Left lung (tissue), 10 donors: ENCODE measurements around the gene DPH7. TPM values are rescaled to one million over a fixed set of nuclear protein-coding genes. Genes with fewer than 3 reads are reported as not detected.
A peak's percentile ranks its signal among the peaks of the same experiment; 100 is the strongest.

Experiments
- ATAC-seq: fragments of 200-7000 bp; cut with Tn5 transposase; one replicate; pipeline ENCODE4 v1.9.1; 2020; ENCODE audit warnings: moderate library complexity
- DNase-seq, 4 donors: peaks; one replicate each; pipeline ENCODE4 v3.0.0-alpha.2; 2013 to 2020
- H3K27ac ChIP-seq, 2 donors: fragments of 200-600 bp; sonication (generic) in 1 of 2; one replicate each; pipeline versions ENCODE4 v1.5.0 to v1.8.0; 2020 to 2021
- H3K27me3 ChIP-seq, 2 donors: fragments of 200-600 bp; sonication (generic) in 1 of 2; one replicate each; pipeline versions ENCODE4 v1.5.0 to v1.8.0; 2020 to 2021
- H3K36me3 ChIP-seq, 2 donors: fragments of 200-600 bp; sonication (generic) in 1 of 2; one replicate each; pipeline versions ENCODE4 v1.5.0 to v1.8.0; 2020 to 2021
- H3K4me1 ChIP-seq, 2 donors: fragments of 200-600 bp; one replicate each; pipeline ENCODE4 v1.8.0; 2021
- H3K4me3 ChIP-seq, 2 donors: fragments of 200-600 bp; sonication (generic) in 1 of 2; one replicate each; pipeline versions ENCODE4 v1.5.0 to v1.8.0; 2020 to 2021; ENCODE audit warnings: mild to moderate bottlenecking in 1 of 2
- H3K9me3 ChIP-seq, 2 donors: fragments of 200-600 bp; sonication (generic) in 1 of 2; one replicate each; pipeline versions ENCODE4 v1.5.0 to v1.8.0; 2020 to 2021
- intact Hi-C, 2 donors: fragments of 100-400 bp; cut with DNase I; formaldehyde crosslinking; loops; one replicate each; pipeline versions ENCODE4 v1.11.2 to v1.14.2; 2022
- polyA plus RNA-seq, 6 donors: library from polyadenylated mRNA; unstranded; fragments of 120-200 nt; gene quantifications; one replicate each; pipeline ENCODE4 v1.2.1, GENCODE V29; 2013; ENCODE audit not compliant: insufficient read length in 6 of 6
- total RNA-seq, 2 donors: library from RNA; stranded (reverse); fragmentation: NEBNext Ultra II Directional; extraction: Animal tissue kit (Norgen Biotek cat#: 25700); gene quantifications; one replicate each; pipeline ENCODE4 v1.2.1, GENCODE V29; 2021
- TF ChIP-seq, protein P1 (sequence below), 2 donors: fragments of 200-600 bp; sonication (generic) in 1 of 2; IDR thresholded peaks; one replicate each; pipeline versions ENCODE4 v1.5.0 to v1.8.0; 2021; ENCODE audit warnings: antibody characterized with exemption in 2 of 2
- donor health status: DM: no; HTN: yes; CAD: no.
- donor health status: DM: no; HTN: no; CAD: no.

The DPH7 gene
- total and polyA plus RNA-seq, 8 donors = 25.6 to 69.2 (median 51.7) TPM

DNA sequence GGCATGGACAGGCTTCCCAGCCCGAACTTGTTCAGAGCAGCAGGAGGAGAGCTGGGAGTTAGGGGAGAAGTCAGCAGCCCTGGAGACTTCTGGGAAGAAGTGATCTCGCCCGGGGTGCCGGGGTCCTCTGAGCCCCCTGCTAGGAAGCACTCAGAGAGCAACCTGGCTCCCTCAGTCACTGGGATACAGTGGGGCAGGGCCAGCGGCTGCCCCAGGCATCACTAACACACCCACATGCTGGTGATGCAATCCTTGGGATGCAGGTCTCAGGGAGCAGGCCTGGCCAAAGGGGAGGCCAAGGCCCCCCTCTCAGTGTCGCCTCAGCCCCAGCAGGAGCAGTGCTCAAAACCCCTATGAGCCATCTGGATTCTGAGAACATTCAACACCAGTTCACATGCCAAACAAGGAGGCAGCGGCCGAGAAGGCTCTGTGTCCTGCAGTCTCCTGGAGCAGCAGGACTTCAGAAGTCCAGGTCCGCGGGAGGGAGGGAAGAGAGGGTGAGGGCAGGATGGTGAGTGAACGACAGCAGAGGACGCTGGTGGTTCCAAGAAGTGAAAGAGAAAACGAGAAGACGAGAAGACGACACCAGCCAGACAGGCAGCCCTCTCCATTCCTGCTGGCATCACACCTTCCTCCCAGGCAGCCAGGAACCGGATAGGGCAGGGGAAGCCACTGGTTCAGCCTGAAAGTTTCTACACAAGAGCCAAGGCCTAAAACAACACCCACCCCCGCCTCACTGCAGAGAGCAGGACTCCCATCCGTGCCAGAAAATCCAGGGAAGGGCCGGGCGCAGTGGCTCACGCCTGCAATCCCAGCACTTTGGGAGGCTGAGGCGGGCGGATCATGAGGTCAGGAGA, 30.8 kb downstream of the DPH7 start:
- no peaks in the 10 kb centered on the region for H3K36me3 ChIP-seq
- no peaks in the 10 kb centered on the region for H3K9me3 ChIP-seq
- peaks cover 0 to 18% of the 10 kb centered on the region in 2 donors for H3K4me1 ChIP-seq
- H3K27me3 ChIP-seq = no peaks in the 10 kb centered on the region
- no peak for DNase-seq
- intact Hi-C loops = no loop called here
- H3K27ac ChIP-seq = no peak overlapping the region
- TF ChIP-seq, protein P1, sequence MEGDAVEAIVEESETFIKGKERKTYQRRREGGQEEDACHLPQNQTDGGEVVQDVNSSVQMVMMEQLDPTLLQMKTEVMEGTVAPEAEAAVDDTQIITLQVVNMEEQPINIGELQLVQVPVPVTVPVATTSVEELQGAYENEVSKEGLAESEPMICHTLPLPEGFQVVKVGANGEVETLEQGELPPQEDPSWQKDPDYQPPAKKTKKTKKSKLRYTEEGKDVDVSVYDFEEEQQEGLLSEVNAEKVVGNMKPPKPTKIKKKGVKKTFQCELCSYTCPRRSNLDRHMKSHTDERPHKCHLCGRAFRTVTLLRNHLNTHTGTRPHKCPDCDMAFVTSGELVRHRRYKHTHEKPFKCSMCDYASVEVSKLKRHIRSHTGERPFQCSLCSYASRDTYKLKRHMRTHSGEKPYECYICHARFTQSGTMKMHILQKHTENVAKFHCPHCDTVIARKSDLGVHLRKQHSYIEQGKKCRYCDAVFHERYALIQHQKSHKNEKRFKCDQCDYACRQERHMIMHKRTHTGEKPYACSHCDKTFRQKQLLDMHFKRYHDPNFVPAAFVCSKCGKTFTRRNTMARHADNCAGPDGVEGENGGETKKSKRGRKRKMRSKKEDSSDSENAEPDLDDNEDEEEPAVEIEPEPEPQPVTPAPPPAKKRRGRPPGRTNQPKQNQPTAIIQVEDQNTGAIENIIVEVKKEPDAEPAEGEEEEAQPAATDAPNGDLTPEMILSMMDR (IDR thresholded peaks at IDR 0.05) = no peak
- no peak overlapping the region for H3K4me3 ChIP-seq
- no peak for ATAC-seq

DNA sequence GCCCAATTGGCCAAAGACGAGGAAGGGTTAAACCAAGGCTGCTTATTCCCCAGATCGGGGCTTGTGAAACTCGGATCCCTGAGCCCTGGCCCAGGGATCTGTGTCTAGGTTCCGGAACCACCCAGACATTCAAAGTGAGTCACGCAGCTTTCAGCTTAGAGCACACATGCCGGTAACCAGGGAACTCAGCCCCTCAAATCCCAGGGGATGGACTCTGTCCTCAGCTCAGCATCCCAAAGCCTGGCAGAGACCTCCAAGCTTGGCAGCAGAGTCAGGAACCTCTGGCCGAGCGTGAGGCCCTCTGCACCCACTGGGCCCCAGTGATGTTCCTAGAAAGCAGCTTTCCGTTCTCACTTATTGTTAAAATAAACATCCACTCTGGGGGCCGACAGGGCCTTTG, 33.6 kb downstream of the DPH7 start:
- Histone ChIP-seq H3K36me3 (peaks cover 0 to 6% of the 10 kb centered on the region in 2 donors), H3K4me1 (peaks cover 0 to 7% of the 10 kb centered on the region in 2 donors), H3K27ac (no peak overlapping the region), H3K9me3 (no peaks in the 10 kb centered on the region), H3K27me3 (no peaks in the 10 kb centered on the region), H3K4me3 (no peak overlapping the region)
- ATAC-seq = no peak
- no peak for DNase-seq
- intact Hi-C loops = no loop called here
- TF ChIP-seq, protein P1 (IDR thresholded peaks at IDR 0.05) = no peak

DNA sequence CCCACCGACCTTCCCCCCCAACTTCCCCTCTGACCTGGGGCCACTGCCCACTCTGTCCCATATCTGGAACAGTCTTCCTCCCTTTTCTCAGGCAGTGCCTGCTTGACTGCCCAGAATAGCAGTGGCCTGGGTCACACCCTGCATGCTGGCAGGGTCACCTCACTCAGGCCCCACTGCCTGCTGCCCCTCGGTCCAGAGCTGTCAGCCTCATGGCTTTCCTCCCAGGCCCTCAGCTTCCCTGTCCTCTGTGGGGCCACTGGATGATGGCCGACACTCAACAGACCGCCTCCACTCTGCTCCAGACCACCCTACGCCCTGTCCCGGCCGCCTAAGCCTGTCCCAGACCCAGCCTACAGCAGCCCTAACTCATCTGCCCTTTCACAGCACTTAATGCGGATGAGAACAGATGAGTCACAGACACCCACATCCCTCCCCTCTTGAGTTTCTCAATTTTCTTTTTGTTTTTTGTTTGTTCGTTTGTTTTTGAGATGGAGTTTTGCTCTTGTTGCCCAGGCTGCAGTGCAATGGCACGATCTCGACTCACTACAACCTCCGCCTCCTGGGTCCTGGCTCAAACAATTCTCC, 34.5 kb downstream of the DPH7 start:
- H3K9me3 ChIP-seq = no peaks in the 10 kb centered on the region
- TF ChIP-seq, protein P1 (IDR thresholded peaks at IDR 0.05) = no peak
- peaks cover 0 to 6% of the 10 kb centered on the region in 2 donors for H3K36me3 ChIP-seq
- ATAC-seq = peak; percentile 10
- intact Hi-C loops = no loop called here
- H3K4me1 ChIP-seq = no peaks in the 10 kb centered on the region
- H3K4me3 ChIP-seq = no peak overlapping the region
- DNase-seq = no peak
- no peak overlapping the region for H3K27ac ChIP-seq
- H3K27me3 ChIP-seq = no peaks in the 10 kb centered on the region

DNA sequence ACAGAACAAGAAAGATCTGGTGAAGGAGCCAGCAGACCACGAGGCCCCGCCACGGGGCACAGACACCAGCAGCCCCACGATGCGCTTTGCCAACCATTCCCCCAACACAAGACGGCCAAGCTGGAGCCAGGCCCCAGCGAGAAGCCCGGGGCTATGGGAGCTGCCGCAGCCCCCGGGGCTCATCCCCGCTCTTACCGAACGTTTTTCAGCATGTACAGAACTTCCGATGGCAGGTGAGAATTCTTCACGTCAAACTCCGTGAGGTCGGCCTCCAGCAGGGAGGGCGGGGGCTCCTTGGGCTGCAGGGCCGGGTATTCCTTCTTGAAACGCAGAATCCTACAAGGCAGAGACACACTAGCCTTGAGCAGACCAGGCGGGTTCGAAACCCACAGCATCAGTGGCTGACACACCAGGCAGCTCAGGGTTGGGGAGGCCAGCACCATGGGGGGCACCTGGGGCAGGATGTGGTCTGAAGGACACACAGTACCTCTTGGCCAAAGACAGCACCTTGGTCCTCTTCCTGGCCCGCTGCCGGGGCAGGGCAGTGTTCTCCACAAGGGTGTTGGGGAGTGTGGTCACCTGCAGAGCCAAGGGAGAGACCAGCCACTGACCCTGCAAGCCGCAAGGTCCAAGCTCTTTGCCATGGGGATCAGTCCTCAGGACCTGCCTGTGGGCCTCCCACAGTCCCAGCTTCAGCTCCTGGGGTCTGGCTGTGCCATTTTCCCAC, 35.3 kb downstream of the DPH7 start:
- intact Hi-C loops = no loop called here
- no peaks in the 10 kb centered on the region for H3K27me3 ChIP-seq
- no peak overlapping the region for H3K27ac ChIP-seq
- H3K9me3 ChIP-seq = no peaks in the 10 kb centered on the region
- H3K4me3 ChIP-seq = no peak overlapping the region
- peaks cover 0 to 6% of the 10 kb centered on the region in 2 donors for H3K36me3 ChIP-seq
- TF ChIP-seq, protein P1 (IDR thresholded peaks at IDR 0.05) = no peak
- no peaks in the 10 kb centered on the region for H3K4me1 ChIP-seq
- no peak for ATAC-seq
- no peak for DNase-seq

DNA sequence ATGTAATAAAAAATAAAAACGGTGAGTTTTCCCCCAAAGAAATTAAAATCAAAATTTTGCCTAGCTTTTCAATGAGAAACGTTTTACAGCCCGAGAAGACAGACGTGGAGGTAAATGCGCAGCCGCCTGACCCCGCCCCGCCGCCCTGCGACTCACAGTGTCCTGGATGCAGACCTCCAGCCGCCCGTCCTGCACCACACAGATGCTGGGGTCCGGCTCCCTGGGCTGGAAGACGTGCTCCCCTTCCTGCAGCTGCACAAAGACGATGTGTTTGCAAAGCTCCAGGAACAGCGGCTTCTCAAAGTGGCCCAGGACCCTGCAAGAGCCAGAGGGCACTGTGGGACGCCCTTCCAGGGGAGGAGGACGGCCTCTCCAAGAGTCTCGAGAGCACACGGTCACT, 36.2 kb downstream of the DPH7 start:
- Histone ChIP-seq H3K27me3 (no peaks in the 10 kb centered on the region), H3K36me3 (peaks cover 0 to 6% of the 10 kb centered on the region in 2 donors), H3K9me3 (no peaks in the 10 kb centered on the region), H3K4me3 (no peak overlapping the region), H3K4me1 (no peaks in the 10 kb centered on the region), H3K27ac (no peak overlapping the region)
- DNase-seq (no peak), ATAC-seq (no peak)
- TF ChIP-seq, protein P1 (IDR thresholded peaks at IDR 0.05) = no peak
- intact Hi-C loops = no loop called here
